Endothelial cell of umbilical vein (primary cell): ENCODE results near the gene KIAA0930. TPM values are rescaled to one million over a fixed set of nuclear protein-coding genes. Genes with fewer than 3 reads are reported as not detected.

ENCODE experiments used
- BruUV-seq: library from RNA; stranded (reverse); fragments of 400-500 nt; replicated peaks from 2 replicates; lab custom pipeline; 2021; lab: Mats Ljungman, UMichigan
- CTCF ChIA-PET: fragments of 300-600, 350-600 bp; sonication (Branson Sonifier 250); formaldehyde crosslinking; loops from one replicate; lab custom pipeline; 2021; ENCODE audit warnings: antibody characterized with exemption, inconsistent platforms; lab: Charles Lee
- POLR2A ChIA-PET: fragments of 300-600, 350-600 bp; sonication (Branson Sonifier 250); formaldehyde crosslinking; loops from one replicate; lab custom pipeline; 2021; ENCODE audit warnings: antibody characterized with exemption, inconsistent platforms; lab: Charles Lee
- DNase-seq: peaks from one replicate; pipeline ENCODE4 v3.0.0-alpha.2; 2011; ENCODE audit warnings: low read depth, low spot score
- FAIRE-seq: peaks from 2 replicates; lab custom pipeline; 2011; peaks lifted over from hg19 to GRCh38; lab: Jason Lieb, UNC
- H2AFZ ChIP-seq: 2 replicates; pipeline ENCODE4 v1.6.0; 2012; ENCODE audit warnings: low read depth, low read length, control low read depth, inconsistent platforms
- H3K27ac ChIP-seq: 2 replicates; pipeline ENCODE4 v1.5.1; 2011; ENCODE audit warnings: low read depth, mild to moderate bottlenecking, control low read depth, low read length, moderate library complexity; ENCODE audit not compliant: insufficient read depth
- H3K27me3 ChIP-seq, 2 experiments: 2 replicates each; pipeline versions ENCODE4 v1.6.0 to v1.6.1; 2011; ENCODE audit warnings: low read length in 2 of 2, mixed read lengths in 1 of 2; ENCODE audit not compliant: control insufficient read depth in 2 of 2, insufficient read depth in 2 of 2
- H3K36me3 ChIP-seq, 2 experiments: 2 replicates in 1 of 2; 3 replicates in 1 of 2; pipeline ENCODE4 v1.5.1; 2011; ENCODE audit warnings: low read length in 2 of 2, mild to moderate bottlenecking in 1 of 2, moderate library complexity in 1 of 2; ENCODE audit not compliant: control insufficient read depth in 2 of 2, insufficient read depth in 2 of 2; ENCODE audit errors: extremely low read depth in 1 of 2
- H3K4me1 ChIP-seq: 3 replicates; pipeline ENCODE4 v1.5.1; 2011; ENCODE audit warnings: mild to moderate bottlenecking, low read length; ENCODE audit not compliant: control insufficient read depth, insufficient read depth; ENCODE audit errors: extremely low read depth
- H3K4me2 ChIP-seq: 2 replicates; pipeline ENCODE4 v1.6.1; 2011; ENCODE audit warnings: low read length, control low read depth, mixed read lengths; ENCODE audit not compliant: insufficient read depth
- H3K4me3 ChIP-seq, 3 experiments: fragments of 200-600 bp in 1 of 3; sonication (generic), shearing (Covaris generic) in 1 of 3; replicated peaks in 1 of 3; 2 replicates each; pipeline ENCODE4 v1.5.1; 2011 to 2016; ENCODE audit warnings: control low read depth in 3 of 3, low read length in 3 of 3, mild to moderate bottlenecking in 2 of 3, inconsistent platforms in 1 of 3, low read depth in 1 of 3, moderate library complexity in 1 of 3; ENCODE audit not compliant: insufficient read depth in 1 of 3
- H3K79me2 ChIP-seq: 2 replicates; pipeline ENCODE4 v1.6.0; 2012; ENCODE audit warnings: low read length, inconsistent platforms; ENCODE audit not compliant: control insufficient read depth, insufficient read depth
- H3K9ac ChIP-seq: replicated peaks from 2 replicates; pipeline ENCODE3; 2011; ENCODE audit warnings: low read length, control low read depth; ENCODE audit not compliant: insufficient read depth; ENCODE audit errors: extremely low read depth
- H3K9me1 ChIP-seq: replicated peaks from 3 replicates; pipeline ENCODE4 v1.6.0; 2011; ENCODE audit warnings: mild to moderate bottlenecking, low read length; ENCODE audit not compliant: control insufficient read depth, insufficient read depth; ENCODE audit errors: extremely low read depth
- H3K9me3 ChIP-seq: replicated peaks from 2 replicates; pipeline ENCODE4 v1.5.1; 2012; ENCODE audit warnings: low read length, inconsistent platforms; ENCODE audit not compliant: control insufficient read depth, insufficient read depth
- H4K20me1 ChIP-seq: replicated peaks from 2 replicates; pipeline ENCODE3; 2011; ENCODE audit warnings: mild to moderate bottlenecking, low read length; ENCODE audit not compliant: control insufficient read depth, insufficient read depth; ENCODE audit errors: extremely low read depth
- EZH2 ChIP-seq: IDR thresholded peaks from 2 replicates; pipeline ENCODE4 v1.6.1; 2012; ENCODE audit warnings: borderline replicate concordance, low read depth, mild to moderate bottlenecking, moderate library complexity, low read length, inconsistent platforms; ENCODE audit not compliant: severe bottlenecking
- FOS ChIP-seq: IDR thresholded peaks from 2 replicates; pipeline ENCODE4 v1.6.1; 2011; ENCODE audit warnings: mild to moderate bottlenecking, low read length, moderate library complexity, borderline replicate concordance; ENCODE audit not compliant: insufficient read depth
- GATA2 ChIP-seq: IDR thresholded peaks from 2 replicates; pipeline ENCODE4 v1.7.0; 2011; ENCODE audit warnings: low read depth, mild to moderate bottlenecking, moderate library complexity, mixed read lengths, low read length; ENCODE audit not compliant: insufficient read length, insufficient read depth
- JUN ChIP-seq: IDR thresholded peaks from 2 replicates; pipeline ENCODE4 v1.6.1; 2011; ENCODE audit warnings: borderline replicate concordance, low read depth; ENCODE audit not compliant: insufficient read length, insufficient read depth
- MYC ChIP-seq: IDR thresholded peaks from one replicate; pipeline ENCODE4 v1.6.1; 2011; ENCODE audit warnings: mild to moderate bottlenecking, low read depth, low read length
- POLR2A ChIP-seq: IDR thresholded peaks from 2 replicates; pipeline ENCODE4 v1.6.1; 2012; ENCODE audit warnings: low read depth, mild to moderate bottlenecking, control low read depth, low read length
- POLR2AphosphoS5 ChIP-seq: IDR thresholded peaks from 2 replicates; pipeline ENCODE4 v1.6.1; 2012; ENCODE audit warnings: low read depth, mild to moderate bottlenecking, control low read depth, low read length, moderate library complexity; ENCODE audit not compliant: insufficient read depth
- dilution Hi-C: fragments of 300-500 bp; cut with MboI; formaldehyde crosslinking; loops from one replicate; pipeline ENCODE4 v1.15.0; 2019; ENCODE audit warnings: low sequenced_read_pairs; ENCODE audit not compliant: extremely low pct_ligation_motif_present
- intact Hi-C: fragments of 100-400 bp; cut with micrococcal nuclease; formaldehyde crosslinking; loops from one replicate; pipeline ENCODE4 v1.10.0; 2022
- polyA plus RNA-seq, 4 experiments: library from polyadenylated mRNA; depleted of rRNA in 3 of 4; stranded (reverse) in 3 of 4; unstranded in 1 of 4; fragments of >200 nt; gene quantifications; 2 replicates each; pipeline versions ENCODE4 v1.2.1 to v1.2.3, GENCODE V29; 2011 to 2012; ENCODE audit warnings: missing spikeins in 1 of 4
- total RNA-seq: library from RNA; stranded (reverse); gene quantifications from 2 replicates; pipeline ENCODE4 v1.2.3, GENCODE V29; 2021
- TF ChIP-seq, protein P1 (sequence below), 2 donors: IDR thresholded peaks; 1 replicate in 1 of 2; 2 replicates in 1 of 2; pipeline ENCODE4 v1.5.1; 2011; ENCODE audit warnings: low read length in 2 of 2, mild to moderate bottlenecking in 2 of 2, moderate library complexity in 2 of 2, control low read depth in 1 of 2, inconsistent platforms in 1 of 2, low read depth in 1 of 2; ENCODE audit not compliant: insufficient read depth in 1 of 2; ENCODE audit errors: extremely low read depth in 1 of 2
- TF ChIP-seq, protein P2 (sequence below): IDR thresholded peaks from 2 replicates; pipeline ENCODE4 v1.6.1; 2011; ENCODE audit not compliant: insufficient read depth, insufficient read length

Gene KIAA0930
- total and polyA plus RNA-seq, 2 donors (not counting 3 experiments of a cell fraction or from before 2014, with no cell fraction given) = 37.9 to 53.6 TPM

DNA sequence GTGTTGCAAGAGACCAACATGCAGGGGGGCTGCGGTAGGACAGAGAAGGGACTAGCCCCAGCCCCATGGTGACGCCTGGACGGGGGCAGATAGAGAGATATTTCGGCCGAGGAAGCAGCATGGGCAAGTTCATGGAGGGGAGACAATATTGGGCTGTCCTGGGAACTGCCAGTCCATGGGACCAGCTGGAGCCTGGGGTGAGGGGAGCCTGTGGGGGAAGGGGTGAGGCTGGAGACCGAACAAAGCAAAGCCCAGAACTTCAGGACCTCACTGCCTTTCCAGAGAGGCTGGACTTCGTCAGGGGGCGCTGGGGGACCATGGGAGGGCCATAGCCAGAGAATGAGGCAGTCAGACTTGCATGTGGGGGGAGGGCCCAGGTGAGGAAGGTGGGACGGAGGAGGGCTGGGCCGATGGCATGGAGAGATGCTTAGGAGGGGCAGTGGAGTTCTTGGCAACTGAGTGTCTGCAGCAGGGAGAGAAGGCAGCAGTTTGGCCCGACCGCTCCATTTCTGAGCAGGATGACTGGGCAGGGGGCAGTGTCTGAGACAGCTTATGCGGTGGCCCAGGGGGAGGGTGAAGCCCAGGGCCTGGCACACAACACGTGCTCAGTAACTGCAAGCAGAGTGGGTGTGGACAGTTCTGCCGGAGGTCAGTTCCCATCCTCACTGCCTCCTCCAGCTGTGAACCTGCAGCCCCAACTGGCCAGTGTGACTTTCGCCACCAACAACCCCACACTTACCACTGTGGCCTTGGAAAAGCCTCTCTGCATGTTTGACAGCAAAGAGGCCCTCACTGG, 44.8 kb upstream of the KIAA0930 start:
- no peak overlapping the region for H3K27ac ChIP-seq
- BruUV-seq = no TSS peak
- peak overlapping the region; percentile 54 for H2AFZ ChIP-seq
- no peaks in the 10 kb centered on the region for H3K36me3 ChIP-seq
- FAIRE-seq = no peak
- H3K9me3 ChIP-seq = no peaks in the 10 kb centered on the region
- H3K4me2 ChIP-seq = no peak overlapping the region
- TF ChIP-seq POLR2A = no peak
- TF ChIP-seq MYC = no peak
- no peak for TF ChIP-seq GATA2
- TF ChIP-seq, protein P1, sequence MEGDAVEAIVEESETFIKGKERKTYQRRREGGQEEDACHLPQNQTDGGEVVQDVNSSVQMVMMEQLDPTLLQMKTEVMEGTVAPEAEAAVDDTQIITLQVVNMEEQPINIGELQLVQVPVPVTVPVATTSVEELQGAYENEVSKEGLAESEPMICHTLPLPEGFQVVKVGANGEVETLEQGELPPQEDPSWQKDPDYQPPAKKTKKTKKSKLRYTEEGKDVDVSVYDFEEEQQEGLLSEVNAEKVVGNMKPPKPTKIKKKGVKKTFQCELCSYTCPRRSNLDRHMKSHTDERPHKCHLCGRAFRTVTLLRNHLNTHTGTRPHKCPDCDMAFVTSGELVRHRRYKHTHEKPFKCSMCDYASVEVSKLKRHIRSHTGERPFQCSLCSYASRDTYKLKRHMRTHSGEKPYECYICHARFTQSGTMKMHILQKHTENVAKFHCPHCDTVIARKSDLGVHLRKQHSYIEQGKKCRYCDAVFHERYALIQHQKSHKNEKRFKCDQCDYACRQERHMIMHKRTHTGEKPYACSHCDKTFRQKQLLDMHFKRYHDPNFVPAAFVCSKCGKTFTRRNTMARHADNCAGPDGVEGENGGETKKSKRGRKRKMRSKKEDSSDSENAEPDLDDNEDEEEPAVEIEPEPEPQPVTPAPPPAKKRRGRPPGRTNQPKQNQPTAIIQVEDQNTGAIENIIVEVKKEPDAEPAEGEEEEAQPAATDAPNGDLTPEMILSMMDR (IDR thresholded peaks at IDR 0.05; ENCODE audit: extremely low read depth in 1 of 2, insufficient read depth in 1 of 2, low read depth in 1 of 2, low read length in 2 of 2) = no peak
- no peak for TF ChIP-seq JUN
- TF ChIP-seq EZH2 = no peak
- no peak for TF ChIP-seq FOS
- TF ChIP-seq, protein P2, sequence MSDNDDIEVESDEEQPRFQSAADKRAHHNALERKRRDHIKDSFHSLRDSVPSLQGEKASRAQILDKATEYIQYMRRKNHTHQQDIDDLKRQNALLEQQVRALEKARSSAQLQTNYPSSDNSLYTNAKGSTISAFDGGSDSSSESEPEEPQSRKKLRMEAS = no peak
- TF ChIP-seq POLR2AphosphoS5 = no peak
- intact Hi-C loops = no loop called here
- no peaks in the 10 kb centered on the region for H3K9me1 ChIP-seq
- H3K9ac ChIP-seq = no peak overlapping the region
- DNase-seq = no peak
- CTCF ChIA-PET = no interaction called here
- dilution Hi-C loops = no loop called here
- H3K79me2 ChIP-seq = no peaks in the 10 kb centered on the region
- H3K27me3 ChIP-seq = peaks cover 12 to 28% of the 10 kb centered on the region in 2 experiments
- H3K4me3 ChIP-seq = no peak overlapping the region
- no peaks in the 10 kb centered on the region for H4K20me1 ChIP-seq
- peaks cover 3% of the 10 kb centered on the region for H3K4me1 ChIP-seq
- POLR2A ChIA-PET = no interaction called here
